RPMI7951 (cell line): ENCODE results near the gene PPP3CB. TPM values are rescaled to one million over a fixed set of nuclear protein-coding genes. Genes with fewer than 3 reads are reported as not detected.
"Not testable (repeated sequence)": the region's sequence is repeated elsewhere in the genome, so short reads cannot be mapped to it uniquely, and the experiment has no call there.

Source experiments
- DNase-seq: peaks from one replicate; pipeline ENCODE4 v3.0.0-alpha.2; 2012; ENCODE audit warnings: low read depth
- total RNA-seq: library from RNA; depleted of rRNA; stranded (reverse); fragments of >200 nt; shearing (Covaris generic); gene quantifications from 2 replicates; pipeline ENCODE4 v1.2.3, GENCODE V29; 2014; rRNA removed

Gene PPP3CB
- total RNA-seq, 1 experiment from 2014 or later: 15.0 TPM

DNA sequence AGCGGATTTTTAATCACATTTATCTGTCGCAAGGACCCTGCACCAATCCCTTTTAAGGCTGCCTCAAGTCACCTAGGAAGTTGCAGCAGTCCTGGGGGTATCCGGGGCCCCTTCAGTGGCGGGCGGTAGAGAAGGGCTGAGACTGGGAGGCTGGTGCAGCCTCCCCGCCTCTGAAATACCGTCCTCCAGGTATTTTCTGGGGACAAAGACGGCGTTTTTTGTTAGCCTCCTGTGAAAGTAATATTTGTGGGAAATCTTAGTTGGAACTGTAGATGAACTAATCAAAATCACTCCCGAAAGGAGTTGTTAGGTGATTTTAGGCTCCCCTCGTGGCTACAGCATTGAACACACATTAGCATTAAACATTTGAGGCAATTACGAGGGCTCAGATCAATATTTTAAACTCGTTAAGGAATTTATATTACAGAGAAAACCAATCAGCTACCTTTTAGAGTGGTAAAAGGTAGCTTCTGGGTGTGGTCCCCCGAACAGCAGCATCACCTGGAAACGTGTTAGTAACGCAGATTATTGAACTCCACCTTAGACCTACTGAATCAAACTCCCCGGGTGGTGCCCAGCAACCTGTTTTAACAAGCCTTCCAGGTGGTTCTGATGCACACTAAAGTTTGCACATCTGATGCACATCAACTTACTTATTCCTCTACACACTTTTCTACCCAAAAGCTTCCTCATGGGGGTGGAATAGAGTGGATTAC lies 81.4 kb downstream of the PPP3CB start:
- no peak for DNase-seq

DNA sequence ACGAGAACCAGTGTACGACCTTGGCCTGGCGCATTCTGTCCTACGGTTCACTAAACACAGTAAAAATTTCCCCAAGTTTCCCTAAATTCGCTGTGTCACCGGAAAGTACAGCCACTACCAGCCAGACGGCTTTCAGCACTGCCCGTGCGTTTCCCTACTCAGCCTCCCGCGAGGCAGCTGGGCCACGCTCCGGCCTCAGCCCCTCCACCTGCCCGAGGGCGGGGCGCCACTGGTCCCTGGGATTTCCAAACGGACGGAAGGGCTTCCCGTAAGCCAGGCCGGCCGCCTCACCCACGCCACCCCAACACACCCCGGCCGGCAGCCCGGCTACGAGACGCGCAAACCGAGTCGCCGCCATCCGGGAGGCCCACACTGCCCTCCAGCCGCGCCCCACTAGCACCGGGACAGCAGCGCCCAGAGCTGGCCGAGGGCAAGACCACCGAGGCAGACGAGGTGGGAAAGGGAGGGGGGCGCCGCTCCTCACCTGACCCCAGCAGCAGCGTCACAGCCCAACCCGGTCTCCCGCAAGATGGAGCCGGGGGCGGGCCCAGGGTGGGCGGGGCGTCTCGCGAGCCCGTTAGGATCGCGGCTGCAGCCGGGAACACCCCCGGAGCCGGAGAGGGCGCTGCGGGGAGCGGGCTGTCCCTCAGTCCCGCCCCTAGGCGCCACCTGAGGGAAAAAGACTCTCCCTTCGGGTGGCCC lies 82.1 kb downstream of the PPP3CB start, which contains the start of gene ANXA7:
ANXA7 (minus strand) TSS at position 531 of the 702 bp plus-strand sequence. CDS start 13,202 bp downstream, outside the sequence.
- peak; percentile 78 for DNase-seq

GRCh38 chr10:73413108-73413527 lies 82.7 kb downstream of the PPP3CB start:
- no peak for DNase-seq

- DNase-seq: no peak
Measured at GRCh38 chr10:73410897-73411296, 84.9 kb downstream of the PPP3CB start.

DNA sequence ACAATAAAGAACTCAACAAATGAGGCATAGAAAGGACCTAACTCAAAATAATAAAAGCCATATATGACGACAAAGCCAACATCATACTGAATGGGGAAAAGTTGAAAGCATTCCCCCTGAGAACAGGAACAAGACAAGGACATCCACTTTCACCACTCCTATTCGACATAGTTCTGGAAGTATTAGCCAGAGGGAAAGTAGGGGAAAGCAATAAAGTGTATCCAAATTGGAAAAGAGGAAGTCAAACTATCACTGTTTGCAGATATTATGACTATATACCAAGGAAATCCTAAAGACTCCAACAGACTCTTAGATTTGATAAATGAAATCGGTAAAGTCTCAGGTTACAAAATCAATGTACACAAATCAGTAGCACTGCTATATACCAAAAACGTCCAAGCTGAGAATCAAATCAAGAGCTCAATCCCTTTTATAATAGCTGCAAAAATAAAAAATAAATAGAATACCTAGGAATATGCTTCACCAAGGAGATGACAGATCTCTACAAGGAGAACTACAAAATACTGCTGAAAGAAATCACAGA lies 86.8 kb downstream of the PPP3CB start:
- no peak for DNase-seq

- no peak for DNase-seq
Measured at GRCh38 chr10:73408061-73408460, 87.8 kb downstream of the PPP3CB start.

DNA sequence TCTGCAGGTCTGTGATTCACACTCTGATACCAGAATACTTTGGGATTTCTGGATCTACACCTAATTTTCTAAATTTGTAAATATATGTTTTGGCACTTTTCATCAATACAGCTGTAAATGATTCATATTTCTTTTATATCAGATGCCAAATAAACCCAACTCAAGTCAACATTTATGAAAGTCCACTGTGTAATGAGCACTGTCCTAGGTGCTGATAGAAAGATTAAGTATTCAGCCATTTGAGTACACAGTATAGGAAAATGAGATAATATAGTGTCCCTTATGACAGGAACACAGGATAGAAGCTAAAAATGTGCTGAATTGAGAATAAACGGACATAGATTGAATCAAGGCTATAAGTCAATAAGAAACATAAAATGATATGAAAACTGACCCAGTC lies 88.3 kb downstream of the PPP3CB start:
- no peak for DNase-seq

DNA sequence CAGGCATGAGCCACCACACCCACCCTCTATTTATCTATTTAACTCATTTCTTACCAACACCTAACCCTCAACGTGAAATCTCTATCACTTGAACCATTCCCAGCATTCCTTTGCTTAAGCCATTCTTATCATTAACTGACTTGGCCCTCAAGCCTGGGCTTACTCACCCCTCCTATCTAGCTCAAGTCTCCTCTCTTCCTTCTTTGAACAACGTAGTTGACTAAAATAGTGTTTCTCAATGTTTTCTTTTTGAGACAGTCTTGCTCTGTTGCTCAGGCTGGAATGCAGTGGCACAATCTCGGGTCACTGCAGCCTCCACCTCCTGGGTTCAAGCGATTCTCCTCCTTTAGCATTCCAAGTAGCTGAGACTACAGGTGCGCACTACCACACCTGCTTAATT lies 89.0 kb downstream of the PPP3CB start:
- no peak for DNase-seq

- no peak for DNase-seq
Measured at GRCh38 chr10:73405556-73405955, 90.3 kb downstream of the PPP3CB start.

DNA sequence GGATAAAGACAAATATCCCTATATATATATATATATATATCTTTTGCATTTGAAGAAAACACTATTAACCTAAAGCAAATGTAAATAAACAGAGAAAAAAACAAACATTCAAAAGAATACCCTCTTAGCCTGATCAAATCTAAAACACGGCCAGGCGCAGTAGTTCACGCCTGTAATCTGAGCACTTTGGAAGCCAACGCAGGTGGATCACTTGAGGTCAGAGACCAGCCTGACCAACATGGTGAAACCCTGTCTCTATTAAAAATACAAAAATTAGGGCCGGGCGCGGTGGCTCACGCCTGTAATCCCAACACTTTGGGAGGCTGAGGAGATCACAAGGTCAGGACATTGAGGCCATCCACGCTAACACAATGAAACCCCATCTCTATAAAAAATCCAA lies 91.1 kb downstream of the PPP3CB start:
- DNase-seq: no peak

- no peak for DNase-seq
Measured at GRCh38 chr10:73401636-73402035, 94.2 kb downstream of the PPP3CB start.

DNA sequence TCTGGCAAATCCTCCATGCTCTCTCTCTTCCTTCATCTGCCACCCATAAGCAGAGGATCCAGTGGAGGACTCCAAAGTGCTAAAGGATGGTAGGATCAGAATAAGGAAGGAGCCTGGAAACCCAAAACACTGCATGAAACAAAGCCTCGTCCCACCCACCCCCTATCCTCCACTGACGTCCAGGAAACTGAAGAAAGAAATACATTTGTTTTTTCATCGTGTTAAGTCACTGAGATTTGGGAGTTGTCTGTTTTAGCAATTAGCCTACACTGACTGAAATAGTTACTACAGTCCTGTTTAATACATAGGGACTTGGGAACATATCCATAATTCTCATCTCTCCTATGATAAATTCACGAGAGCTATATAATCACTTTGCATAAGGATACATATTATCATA lies 96.8 kb downstream of the PPP3CB start:
- DNase-seq: no peak

DNA sequence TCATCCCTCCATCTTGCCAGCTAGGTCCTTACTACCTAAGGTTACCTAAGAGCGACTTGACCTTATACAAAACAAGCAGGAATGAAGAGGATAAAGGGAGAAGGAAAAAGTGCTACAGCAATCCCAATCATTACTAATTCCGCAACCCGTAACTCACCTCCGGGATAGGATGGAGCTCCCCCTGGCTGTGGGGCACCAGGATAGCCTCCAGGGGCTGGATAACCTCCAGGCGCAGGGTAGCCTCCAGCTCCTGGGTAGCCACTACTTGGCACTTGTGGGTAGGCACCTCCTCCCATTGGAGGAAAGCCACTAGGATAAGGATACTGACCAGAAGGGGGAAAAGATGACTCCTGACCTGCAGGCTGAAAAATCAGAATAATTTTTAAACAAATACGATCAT lies 97.8 kb downstream of the PPP3CB start:
- DNase-seq: no peak

- not testable (repeated sequence) for DNase-seq
Measured at GRCh38 chr10:73394325-73394724, 101.5 kb downstream of the PPP3CB start.

DNA sequence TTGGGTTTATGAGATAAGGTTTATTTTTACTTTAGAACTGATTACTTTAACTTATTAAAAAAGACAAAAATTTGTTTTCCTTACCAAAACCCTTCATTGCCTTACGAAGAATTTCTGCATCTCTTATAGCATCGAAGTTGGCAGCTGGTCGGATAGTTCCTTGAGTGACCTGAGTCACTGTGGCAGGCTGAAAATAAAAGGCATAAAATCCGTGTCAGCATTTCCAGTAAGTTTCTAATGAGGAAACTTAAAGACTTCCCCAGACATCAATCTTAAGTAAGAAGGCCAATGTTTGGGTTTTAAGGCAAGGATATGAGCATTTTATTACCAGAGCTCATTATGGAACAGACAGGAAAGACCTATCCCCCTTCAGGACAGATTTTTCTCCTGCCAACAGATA lies 107.6 kb downstream of the PPP3CB start:
- no peak for DNase-seq

DNA sequence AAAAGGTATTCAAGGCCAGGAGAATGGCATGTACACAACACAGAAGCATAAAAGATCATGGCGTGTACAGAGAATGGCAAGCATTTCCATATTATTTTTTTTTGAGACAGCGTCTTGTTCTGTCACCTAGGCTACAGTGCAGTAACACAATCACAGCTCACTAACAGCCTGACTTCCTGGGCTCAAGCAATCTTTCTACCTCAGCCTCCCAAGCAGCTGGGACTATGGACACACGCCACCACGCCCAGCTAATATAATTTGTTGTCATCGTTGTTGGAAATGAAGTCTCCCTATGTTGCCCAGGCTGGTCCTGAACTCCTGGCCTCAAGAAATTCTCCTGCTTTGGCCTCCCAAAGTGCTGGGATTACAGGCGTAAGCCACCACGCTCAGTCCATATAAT lies 109.2 kb downstream of the PPP3CB start:
- DNase-seq: no peak

Other genes starting within 250 kb of the PPP3CB start
- gene DNAJC9, start 248.8 kb downstream of the PPP3CB start, total RNA-seq: 57.0 and 58.4 TPM in 2 replicates
- 58.6 and 61.4 TPM in 2 replicates for gene MRPS16, start 243.4 kb downstream of the PPP3CB start, total RNA-seq
- gene CFAP70, start 137.2 kb downstream of the PPP3CB start, total RNA-seq: 0.12 TPM in 1 of 2 replicates, not detected in the other
- 105 and 106 TPM in 2 replicates for gene ANXA7, start 82.0 kb downstream of the PPP3CB start, total RNA-seq
- 0.24 and 0.39 TPM in 2 replicates for gene MSS51, start 62.5 kb downstream of the PPP3CB start, total RNA-seq
- 6.4 and 8.3 TPM in 2 replicates for gene USP54, start 95.3 kb upstream of the PPP3CB start, total RNA-seq
- gene MYOZ1, start 145.4 kb upstream of the PPP3CB start, total RNA-seq: not detected in 2 replicates
- not detected in 2 replicates for gene SYNPO2L, start 160.0 kb upstream of the PPP3CB start, total RNA-seq
- 0.59 TPM in 1 of 2 replicates, not detected in the other for gene AGAP5, start 202.1 kb upstream of the PPP3CB start, total RNA-seq
- 40.0 and 47.6 TPM in 2 replicates for gene SEC24C, start 248.3 kb upstream of the PPP3CB start, total RNA-seq